Measurements from ENCODE around the gene MYBPC2.

Gene MYBPC2

DNA sequence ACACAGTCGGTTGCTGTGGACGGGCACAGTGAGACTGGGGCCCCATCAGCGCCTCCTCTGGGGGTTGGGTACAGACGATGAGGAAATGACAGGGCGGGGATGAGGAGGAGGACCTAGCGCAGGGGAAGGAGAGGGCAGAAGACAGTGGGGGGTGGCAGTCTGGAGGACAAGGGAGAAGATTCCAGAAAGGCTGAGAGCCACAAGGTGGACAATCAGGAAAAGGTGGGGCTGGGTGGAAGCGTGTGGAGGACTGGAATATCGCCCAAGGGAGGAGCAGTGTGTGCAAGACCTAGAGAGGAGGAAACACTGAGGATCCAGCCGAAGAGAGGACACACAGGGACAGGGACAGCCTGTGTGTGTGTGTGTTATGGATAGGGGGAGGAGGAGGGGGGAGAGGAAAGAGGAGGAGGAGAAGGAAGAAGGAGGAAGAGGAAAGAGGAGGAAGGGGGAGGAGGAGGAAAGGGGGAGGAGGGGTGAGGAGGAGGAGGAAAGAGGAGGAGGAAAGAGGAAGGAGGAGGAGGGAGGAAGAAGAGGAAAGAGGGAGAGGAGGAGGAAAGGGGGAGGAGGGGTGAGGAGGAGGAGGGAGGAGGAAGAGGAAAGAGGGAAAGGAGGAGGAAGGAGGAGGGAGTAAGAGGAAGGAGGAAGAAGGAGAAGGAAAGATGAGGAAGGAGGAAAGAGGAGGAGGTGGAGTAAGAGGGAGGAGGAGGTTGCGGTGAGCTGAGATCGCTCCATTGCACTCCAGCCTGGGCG is 59.8 kb downstream of the MYBPC2 start:
- TF ChIP-seq SIN3A (IDR thresholded peaks at IDR 0.05; ENCODE audit: borderline replicate concordance, insufficient read depth, low read length) (no peak), FOXP2 (optimal IDR thresholded peaks at IDR 0.05; ENCODE audit: borderline replicate concordance, extremely low read depth, extremely low read length, insufficient read depth) (no peak), POLR2AphosphoS5 (IDR thresholded peaks at IDR 0.05; ENCODE audit: low read depth, low read length) (no peak), TAF1 (IDR thresholded peaks at IDR 0.05; ENCODE audit: borderline replicate concordance, insufficient read depth, low read length) (no peak)
- TF ChIP-seq, protein P1, sequence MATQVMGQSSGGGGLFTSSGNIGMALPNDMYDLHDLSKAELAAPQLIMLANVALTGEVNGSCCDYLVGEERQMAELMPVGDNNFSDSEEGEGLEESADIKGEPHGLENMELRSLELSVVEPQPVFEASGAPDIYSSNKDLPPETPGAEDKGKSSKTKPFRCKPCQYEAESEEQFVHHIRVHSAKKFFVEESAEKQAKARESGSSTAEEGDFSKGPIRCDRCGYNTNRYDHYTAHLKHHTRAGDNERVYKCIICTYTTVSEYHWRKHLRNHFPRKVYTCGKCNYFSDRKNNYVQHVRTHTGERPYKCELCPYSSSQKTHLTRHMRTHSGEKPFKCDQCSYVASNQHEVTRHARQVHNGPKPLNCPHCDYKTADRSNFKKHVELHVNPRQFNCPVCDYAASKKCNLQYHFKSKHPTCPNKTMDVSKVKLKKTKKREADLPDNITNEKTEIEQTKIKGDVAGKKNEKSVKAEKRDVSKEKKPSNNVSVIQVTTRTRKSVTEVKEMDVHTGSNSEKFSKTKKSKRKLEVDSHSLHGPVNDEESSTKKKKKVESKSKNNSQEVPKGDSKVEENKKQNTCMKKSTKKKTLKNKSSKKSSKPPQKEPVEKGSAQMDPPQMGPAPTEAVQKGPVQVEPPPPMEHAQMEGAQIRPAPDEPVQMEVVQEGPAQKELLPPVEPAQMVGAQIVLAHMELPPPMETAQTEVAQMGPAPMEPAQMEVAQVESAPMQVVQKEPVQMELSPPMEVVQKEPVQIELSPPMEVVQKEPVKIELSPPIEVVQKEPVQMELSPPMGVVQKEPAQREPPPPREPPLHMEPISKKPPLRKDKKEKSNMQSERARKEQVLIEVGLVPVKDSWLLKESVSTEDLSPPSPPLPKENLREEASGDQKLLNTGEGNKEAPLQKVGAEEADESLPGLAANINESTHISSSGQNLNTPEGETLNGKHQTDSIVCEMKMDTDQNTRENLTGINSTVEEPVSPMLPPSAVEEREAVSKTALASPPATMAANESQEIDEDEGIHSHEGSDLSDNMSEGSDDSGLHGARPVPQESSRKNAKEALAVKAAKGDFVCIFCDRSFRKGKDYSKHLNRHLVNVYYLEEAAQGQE (IDR thresholded peaks at IDR 0.05; ENCODE audit: insufficient read depth in 1 of 2, low read depth in 2 of 2, low read length in 2 of 2), result no peak

DNA sequence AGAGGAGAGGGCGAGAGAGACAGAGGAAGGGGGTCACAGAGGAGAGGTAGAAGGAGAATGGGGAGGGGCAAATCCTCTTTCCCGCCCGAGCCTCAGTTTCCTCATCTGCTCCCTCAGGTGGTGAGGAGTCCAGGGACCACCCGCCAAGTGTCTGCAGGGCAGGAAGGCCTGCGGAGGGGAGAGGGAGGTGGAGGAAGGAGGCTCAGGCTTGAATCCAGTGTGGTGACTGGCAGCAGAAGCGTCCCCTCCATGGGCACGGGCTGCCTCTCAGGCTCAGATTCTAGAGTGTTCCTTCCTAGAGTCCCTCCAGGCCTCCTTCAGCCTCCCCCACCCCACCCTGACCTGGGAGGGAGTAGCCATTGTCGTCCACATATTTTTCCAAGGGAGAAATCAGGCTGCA is 60.5 kb downstream of the MYBPC2 start:
- TF ChIP-seq, protein P1 (IDR thresholded peaks at IDR 0.05; ENCODE audit: insufficient read depth in 1 of 2, low read depth in 2 of 2, low read length in 2 of 2), result no peak
- TF ChIP-seq FOXP2 (optimal IDR thresholded peaks at IDR 0.05; ENCODE audit: borderline replicate concordance, extremely low read depth, extremely low read length, insufficient read depth), result no peak
- no peak for TF ChIP-seq TAF1 (IDR thresholded peaks at IDR 0.05; ENCODE audit: borderline replicate concordance, insufficient read depth, low read length)
- TF ChIP-seq SIN3A (IDR thresholded peaks at IDR 0.05; ENCODE audit: borderline replicate concordance, insufficient read depth, low read length), result no peak
- no peak for TF ChIP-seq POLR2AphosphoS5 (IDR thresholded peaks at IDR 0.05; ENCODE audit: low read depth, low read length)

DNA sequence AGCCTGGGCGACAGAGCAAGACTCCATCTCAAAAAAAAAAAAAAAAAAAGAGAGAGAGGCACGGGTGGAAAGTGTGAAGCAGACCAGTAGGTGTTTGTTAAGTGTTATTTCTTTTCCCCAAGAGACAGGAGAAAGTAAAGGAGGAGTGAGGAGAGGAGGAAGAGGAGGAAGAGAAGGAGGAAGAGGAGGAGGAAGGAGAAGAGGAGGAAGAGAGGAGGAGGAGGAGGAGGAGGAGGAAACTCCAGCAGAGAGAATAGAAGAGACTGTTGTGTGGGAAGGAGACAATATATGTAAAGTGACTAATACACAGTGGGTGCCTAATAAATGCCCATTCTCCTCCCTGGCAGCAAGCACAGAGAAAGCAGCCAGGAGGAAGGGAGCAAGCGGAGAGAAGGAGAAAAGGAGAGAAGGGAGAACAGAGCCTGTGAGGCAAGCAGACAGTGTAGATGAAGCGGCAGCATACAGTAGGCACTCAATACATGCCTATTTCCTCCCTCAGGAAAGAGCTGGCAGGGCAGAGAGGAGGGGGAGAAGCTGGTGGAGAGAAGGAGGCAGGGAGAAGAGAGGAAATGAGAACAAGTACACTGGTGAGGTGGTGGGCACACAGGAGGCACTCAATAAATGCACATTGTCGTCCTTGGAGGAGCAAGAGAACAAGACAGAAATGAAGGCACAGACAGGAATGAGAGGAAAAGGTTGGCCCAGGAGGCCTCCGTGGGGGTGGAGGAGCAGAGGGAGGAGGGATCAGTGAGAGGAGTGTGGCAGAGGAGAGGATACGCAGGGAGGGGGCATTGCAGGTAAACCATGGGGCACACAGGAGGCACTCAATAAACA is 61.7 kb downstream of the MYBPC2 start:
- TF ChIP-seq TAF1 (IDR thresholded peaks at IDR 0.05; ENCODE audit: borderline replicate concordance, insufficient read depth, low read length), result no peak
- TF ChIP-seq, protein P1 (IDR thresholded peaks at IDR 0.05; ENCODE audit: insufficient read depth in 1 of 2, low read depth in 2 of 2, low read length in 2 of 2), result no peak
- TF ChIP-seq FOXP2 (optimal IDR thresholded peaks at IDR 0.05; ENCODE audit: borderline replicate concordance, extremely low read depth, extremely low read length, insufficient read depth), result no peak
- TF ChIP-seq POLR2AphosphoS5 (IDR thresholded peaks at IDR 0.05; ENCODE audit: low read depth, low read length), result no peak
- no peak for TF ChIP-seq SIN3A (IDR thresholded peaks at IDR 0.05; ENCODE audit: borderline replicate concordance, insufficient read depth, low read length)

DNA sequence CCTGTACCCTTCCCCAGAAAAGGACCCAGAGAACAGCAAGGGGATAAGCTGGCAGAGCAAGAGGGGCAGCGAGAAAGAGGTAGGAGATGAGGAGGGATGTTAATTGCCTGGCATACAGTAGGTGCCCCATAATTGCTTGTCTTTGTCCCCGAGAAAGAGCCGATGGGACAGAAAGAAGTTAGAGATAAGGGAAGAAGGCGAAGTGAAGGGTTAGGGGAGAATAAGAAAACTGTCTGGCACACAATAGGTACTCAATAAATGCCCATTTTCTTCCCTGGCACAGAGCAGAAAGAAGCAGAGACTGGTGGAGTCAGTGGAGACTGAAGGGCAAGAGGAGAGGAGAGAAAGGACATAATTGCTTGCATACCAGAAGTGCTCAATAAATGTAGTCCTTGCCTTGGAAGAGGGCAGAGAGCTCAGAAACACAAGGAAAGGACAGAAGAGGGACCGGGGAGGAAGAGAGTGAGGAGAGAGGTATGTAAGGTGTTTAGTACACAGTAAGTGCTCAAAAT is 62.4 kb downstream of the MYBPC2 start:
- TF ChIP-seq, protein P1 (IDR thresholded peaks at IDR 0.05; ENCODE audit: insufficient read depth in 1 of 2, low read depth in 2 of 2, low read length in 2 of 2), result no peak
- no peak for TF ChIP-seq FOXP2 (optimal IDR thresholded peaks at IDR 0.05; ENCODE audit: borderline replicate concordance, extremely low read depth, extremely low read length, insufficient read depth)
- TF ChIP-seq TAF1 (IDR thresholded peaks at IDR 0.05; ENCODE audit: borderline replicate concordance, insufficient read depth, low read length), result no peak
- TF ChIP-seq POLR2AphosphoS5 (IDR thresholded peaks at IDR 0.05; ENCODE audit: low read depth, low read length), result no peak
- no peak for TF ChIP-seq SIN3A (IDR thresholded peaks at IDR 0.05; ENCODE audit: borderline replicate concordance, insufficient read depth, low read length)
